HUES48 (cell line): Measurements from ENCODE around the gene PIAS4.

ENCODE experiments used
- H3K27ac ChIP-seq: one replicate; pipeline ENCODE4 v1.7.0; 2013; ENCODE audit warnings: low read depth, low read length, inconsistent platforms
- H3K27me3 ChIP-seq: 2 replicates; pipeline ENCODE4 v1.6.1; 2013; ENCODE audit warnings: mild to moderate bottlenecking, low read length; ENCODE audit not compliant: control insufficient read depth, insufficient read depth
- H3K36me3 ChIP-seq: 2 replicates; pipeline ENCODE4 v1.6.1; 2013; ENCODE audit warnings: low read length; ENCODE audit not compliant: control insufficient read depth, insufficient read depth
- H3K4me1 ChIP-seq: 2 replicates; pipeline ENCODE4 v1.6.1; 2013; ENCODE audit warnings: mild to moderate bottlenecking, low read length; ENCODE audit not compliant: control insufficient read depth, insufficient read depth
- H3K4me3 ChIP-seq: 2 replicates; pipeline ENCODE4 v1.5.1; 2013; ENCODE audit warnings: mild to moderate bottlenecking, low read depth, low read length
- H3K9ac ChIP-seq: 2 replicates; pipeline ENCODE4 v1.6.1; 2013; ENCODE audit warnings: mild to moderate bottlenecking, low read depth, low read length, moderate library complexity
- H3K9me3 ChIP-seq: 2 replicates; pipeline ENCODE4 v1.6.1; 2013; ENCODE audit warnings: low read length; ENCODE audit not compliant: control insufficient read depth, insufficient read depth

PIAS4 gene

GRCh38 chr19:4030552-4030951 lies 23.0 kb downstream of the PIAS4 start:
- Histone ChIP-seq H3K4me1 (no peaks in the 10 kb centered on the region), H3K4me3 (no peak overlapping the region), H3K9ac (no peak overlapping the region), H3K27me3 (no peaks in the 10 kb centered on the region), H3K9me3 (no peaks in the 10 kb centered on the region), H3K27ac (no peak overlapping the region), H3K36me3 (peaks cover 61% of the 10 kb centered on the region)

DNA sequence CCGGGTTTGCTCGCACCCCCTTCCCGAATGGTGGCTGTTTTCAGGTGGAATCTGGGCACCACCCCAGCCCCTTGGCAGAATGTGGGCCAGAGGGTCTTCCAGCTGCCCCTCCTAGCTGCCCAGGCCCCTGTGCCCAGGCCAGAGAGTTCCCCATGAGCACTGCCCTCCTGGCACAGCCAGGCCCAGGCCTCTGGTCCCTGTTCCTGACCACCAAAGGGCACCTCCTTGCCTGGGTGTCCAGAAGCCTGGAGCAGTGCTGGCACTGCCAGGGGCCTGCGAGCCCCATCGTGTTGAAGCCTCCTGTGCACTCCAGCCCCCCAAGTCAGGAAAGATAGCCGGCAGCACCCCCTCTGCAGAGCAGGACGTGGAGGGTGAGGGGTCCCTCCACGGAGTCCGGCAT lies 23.4 kb downstream of the PIAS4 start:
- Histone ChIP-seq H3K27me3 (no peaks in the 10 kb centered on the region), H3K27ac (no peak overlapping the region), H3K4me3 (no peak overlapping the region), H3K9ac (no peak overlapping the region), H3K36me3 (peaks cover 64% of the 10 kb centered on the region), H3K4me1 (no peaks in the 10 kb centered on the region), H3K9me3 (no peaks in the 10 kb centered on the region)

- H3K36me3 ChIP-seq, result peaks cover 64% of the 10 kb centered on the region
These were observed 23.9 kb downstream of the PIAS4 start for GRCh38 chr19:4031420-4031819.

DNA sequence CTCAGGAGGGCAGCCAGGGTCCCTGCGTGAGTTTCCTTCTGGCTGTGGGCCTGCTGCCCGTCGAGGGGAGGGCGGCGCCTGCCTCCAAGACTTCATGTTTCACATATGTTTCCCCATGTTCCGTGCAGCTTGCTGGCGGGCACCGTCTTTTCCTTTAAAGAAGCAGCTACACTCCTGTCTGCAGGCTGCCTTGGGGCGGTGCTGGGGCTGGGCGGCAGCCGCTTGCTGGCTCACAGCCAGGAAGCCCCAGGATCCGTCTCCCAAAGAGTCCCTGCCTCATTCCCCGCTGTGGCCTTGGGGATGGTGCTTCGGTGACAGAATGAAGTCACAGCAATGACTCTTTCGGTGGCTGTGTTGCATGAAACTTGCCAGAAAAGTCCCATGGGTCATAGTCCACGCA lies 24.9 kb downstream of the PIAS4 start:
- Histone ChIP-seq H3K4me1 (no peaks in the 10 kb centered on the region), H3K9ac (no peak overlapping the region), H3K9me3 (no peaks in the 10 kb centered on the region), H3K4me3 (no peak overlapping the region), H3K27me3 (no peaks in the 10 kb centered on the region), H3K36me3 (peaks cover 70% of the 10 kb centered on the region), H3K27ac (no peak overlapping the region)

More at GRCh38 chr19:4031420-4031819, 23.9 kb downstream of the PIAS4 start:
- Histone ChIP-seq H3K4me1 (no peaks in the 10 kb centered on the region), H3K9ac (no peak overlapping the region), H3K27me3 (no peaks in the 10 kb centered on the region), H3K4me3 (no peak overlapping the region), H3K27ac (no peak overlapping the region), H3K9me3 (no peaks in the 10 kb centered on the region)

GRCh38 chr19:4033028-4033956 lies 25.8 kb downstream of the PIAS4 start:
- Histone ChIP-seq H3K4me1 (no peaks in the 10 kb centered on the region), H3K27ac (no peak overlapping the region), H3K4me3 (no peak overlapping the region), H3K9me3 (no peaks in the 10 kb centered on the region), H3K9ac (no peak overlapping the region), H3K36me3 (peaks cover 69% of the 10 kb centered on the region), H3K27me3 (no peaks in the 10 kb centered on the region)

DNA sequence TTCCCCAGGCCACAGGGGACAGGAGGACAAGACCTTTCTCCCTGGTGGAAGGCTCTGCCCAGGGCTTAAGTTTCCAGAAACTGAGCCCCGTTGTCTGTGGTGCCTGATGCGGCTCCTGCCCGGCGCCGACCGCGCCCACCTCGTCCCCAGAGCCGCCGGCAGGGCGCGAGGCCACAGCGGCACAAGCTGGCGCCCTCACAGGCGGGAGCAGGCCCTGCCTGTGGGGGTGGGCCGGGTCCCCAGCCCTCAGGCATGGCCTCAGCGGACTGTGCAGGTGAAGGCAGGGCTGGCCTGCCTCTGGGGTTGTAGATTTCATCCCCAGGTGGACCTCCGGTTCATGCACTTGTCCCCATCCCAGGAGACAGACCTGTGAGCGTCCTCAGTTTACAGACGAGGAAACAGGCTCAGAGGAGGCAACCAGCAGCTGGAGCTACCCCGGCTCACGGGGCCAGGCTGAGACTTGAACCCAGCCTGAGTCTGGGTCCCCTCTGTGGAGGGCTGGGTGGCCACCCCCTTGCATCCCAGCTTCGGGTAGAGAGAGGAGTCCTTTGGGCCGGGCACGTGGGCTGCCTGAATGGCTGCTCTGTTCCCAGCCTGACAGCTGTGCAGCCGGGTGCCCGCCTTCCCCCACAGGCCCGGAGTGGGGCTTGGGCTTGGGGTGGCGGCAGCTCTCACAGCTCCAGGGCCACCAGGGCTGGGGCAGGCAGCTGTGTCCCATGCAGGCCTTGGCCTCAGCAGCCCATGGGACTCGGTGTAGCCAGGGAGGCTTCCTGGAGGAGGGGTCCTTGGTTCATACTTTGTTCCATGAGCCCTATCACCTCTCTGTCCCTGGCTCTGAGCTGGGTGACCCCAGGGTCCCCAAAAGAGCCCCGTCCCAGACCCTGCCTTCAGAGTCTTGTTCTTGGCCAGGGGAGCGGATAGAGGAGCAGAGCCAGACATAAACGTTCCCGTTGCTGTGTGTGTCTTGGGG lies 26.8 kb downstream of the PIAS4 start:
- Histone ChIP-seq H3K27me3 (no peaks in the 10 kb centered on the region), H3K36me3 (peaks cover 61% of the 10 kb centered on the region), H3K9me3 (no peaks in the 10 kb centered on the region), H3K4me3 (no peak overlapping the region), H3K9ac (no peak overlapping the region), H3K4me1 (no peaks in the 10 kb centered on the region), H3K27ac (no peak overlapping the region)

- Histone ChIP-seq H3K27ac (no peak overlapping the region), H3K9ac (no peak overlapping the region), H3K27me3 (no peaks in the 10 kb centered on the region), H3K4me1 (no peaks in the 10 kb centered on the region), H3K9me3 (no peaks in the 10 kb centered on the region), H3K36me3 (peaks cover 58% of the 10 kb centered on the region), H3K4me3 (no peak overlapping the region)
These were observed 27.6 kb downstream of the PIAS4 start for GRCh38 chr19:4035018-4035566.

- no peak overlapping the region for H3K27ac ChIP-seq
These were observed 28.0 kb downstream of the PIAS4 start for GRCh38 chr19:4035582-4035981.

DNA sequence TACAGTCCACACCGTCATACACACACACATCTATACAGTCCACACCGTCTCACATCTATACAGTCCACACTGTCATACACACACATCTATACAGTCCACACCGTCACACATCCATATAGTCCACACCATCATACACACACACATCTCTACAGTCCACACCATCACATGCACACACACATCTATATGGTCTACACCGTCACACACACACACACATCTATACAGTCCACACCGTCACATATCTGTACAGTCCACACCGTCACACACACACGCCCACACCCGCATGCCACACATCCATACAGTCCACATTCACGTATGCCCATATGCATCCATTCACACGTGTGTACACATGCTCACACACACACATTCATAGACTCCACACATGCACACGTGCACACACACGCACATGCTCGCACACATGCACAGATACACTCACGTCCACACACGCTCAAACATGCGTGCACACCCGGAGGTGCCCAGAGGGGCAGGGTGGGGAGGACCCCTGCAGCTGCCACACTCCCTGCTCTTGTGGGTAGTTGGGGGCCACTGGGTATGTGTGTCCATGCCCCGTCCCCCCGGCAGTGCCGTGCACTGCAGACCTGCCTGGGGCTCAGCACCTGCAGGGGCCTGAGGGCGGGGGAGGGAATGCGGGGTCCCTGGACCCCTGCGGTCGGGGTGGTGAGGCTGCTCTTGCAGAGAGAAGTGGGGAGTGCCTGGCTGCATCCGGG lies 29.2 kb downstream of the PIAS4 start:
- H3K36me3 ChIP-seq, result peaks cover 49% of the 10 kb centered on the region

More at GRCh38 chr19:4035582-4035981, 28.0 kb downstream of the PIAS4 start:
- Histone ChIP-seq H3K4me3 (no peak overlapping the region), H3K9ac (no peak overlapping the region), H3K27me3 (no peaks in the 10 kb centered on the region), H3K36me3 (peaks cover 57% of the 10 kb centered on the region), H3K9me3 (no peaks in the 10 kb centered on the region), H3K4me1 (no peaks in the 10 kb centered on the region)

GRCh38 chr19:4037301-4037949 lies 29.9 kb downstream of the PIAS4 start:
- H3K9ac ChIP-seq, result no peak overlapping the region
- no peak overlapping the region for H3K4me3 ChIP-seq
- H3K9me3 ChIP-seq, result no peaks in the 10 kb centered on the region
- peaks cover 43% of the 10 kb centered on the region for H3K36me3 ChIP-seq
- no peaks in the 10 kb centered on the region for H3K4me1 ChIP-seq
- no peak overlapping the region for H3K27ac ChIP-seq
- no peaks in the 10 kb centered on the region for H3K27me3 ChIP-seq

More for the DNA sequence above, 29.2 kb downstream of the PIAS4 start:
- no peak overlapping the region for H3K27ac ChIP-seq
- no peaks in the 10 kb centered on the region for H3K9me3 ChIP-seq
- no peak overlapping the region for H3K9ac ChIP-seq
- no peaks in the 10 kb centered on the region for H3K4me1 ChIP-seq
- H3K4me3 ChIP-seq, result no peak overlapping the region
- H3K27me3 ChIP-seq, result no peaks in the 10 kb centered on the region
